CD4-positive, alpha-beta T cell (primary cell): Measurements from ENCODE around the gene PLPP2. TPM values are rescaled to one million over a fixed set of nuclear protein-coding genes. Genes with fewer than 3 reads are reported as not detected.

Source experiments
- ATAC-seq: fragments of 200-7000 bp; cut with Tn5 transposase; one replicate; pipeline ENCODE4 v1.10.0; 2022; ENCODE audit warnings: mild to moderate bottlenecking; ENCODE audit not compliant: poor library complexity
- CTCF ChIA-PET: fragments of 350-600 bp; sonication (Branson Sonifier 250); formaldehyde crosslinking; loops from one replicate; lab custom pipeline; 2021; ENCODE audit warnings: antibody characterized with exemption, inconsistent platforms; lab: Charles Lee
- POLR2A ChIA-PET: fragments of 350-600 bp; sonication (Branson Sonifier 250); formaldehyde crosslinking; loops from one replicate; lab custom pipeline; 2021; ENCODE audit warnings: antibody characterized with exemption, inconsistent platforms; lab: Charles Lee
- DNase-seq, 14 experiments: peaks; one replicate each; pipeline ENCODE4 v3.0.0-alpha.2; 2013 to 2020; ENCODE audit warnings: mixed read lengths in 2 of 14
- H3K27ac ChIP-seq, 2 donors: one replicate each; pipeline versions ENCODE4 v1.5.1 to v1.7.0; 2013; ENCODE audit warnings: low read length in 2 of 2, low read depth in 1 of 2, mild to moderate bottlenecking in 1 of 2
- H3K27me3 ChIP-seq, 2 experiments: 1 replicate in 1 of 2; 2 replicates in 1 of 2; pipeline versions ENCODE4 v1.6.1 to v1.7.0; 2013; ENCODE audit warnings: low read length in 2 of 2, control low read depth in 1 of 2, mild to moderate bottlenecking in 1 of 2, moderate library complexity in 1 of 2; ENCODE audit not compliant: insufficient read depth in 2 of 2, control insufficient read depth in 1 of 2
- H3K36me3 ChIP-seq: one replicate; pipeline ENCODE4 v1.6.1; 2013; ENCODE audit warnings: low read length, control low read depth; ENCODE audit not compliant: insufficient read depth
- H3K4me1 ChIP-seq: one replicate; pipeline ENCODE4 v1.6.1; 2013; ENCODE audit warnings: low read length, control low read depth; ENCODE audit not compliant: insufficient read depth
- H3K4me3 ChIP-seq: one replicate; pipeline ENCODE4 v1.5.1; 2013; ENCODE audit warnings: mild to moderate bottlenecking, low read length, moderate library complexity
- H3K9me3 ChIP-seq, 2 experiments: 1 replicate in 1 of 2; 2 replicates in 1 of 2; pipeline versions ENCODE4 v1.6.1 to v1.7.0; 2013; ENCODE audit warnings: low read length in 2 of 2, mild to moderate bottlenecking in 2 of 2, control low read depth in 1 of 2, moderate library complexity in 1 of 2; ENCODE audit not compliant: control insufficient read depth in 1 of 2, insufficient read depth in 1 of 2
- H3K27ac Mint-ChIP-seq: one replicate; pipeline ENCODE4 v1.8.0; 2020; ENCODE audit warnings: mixed read lengths
- H3K27me3 Mint-ChIP-seq: one replicate; pipeline ENCODE4 v1.8.0; 2021; ENCODE audit warnings: mixed read lengths
- H3K36me3 Mint-ChIP-seq: one replicate; pipeline ENCODE4 v1.8.0; 2021; ENCODE audit warnings: low read depth, mixed read lengths
- H3K4me1 Mint-ChIP-seq: one replicate; pipeline ENCODE4 v1.8.0; 2021; ENCODE audit warnings: low read depth, mixed read lengths
- H3K4me3 Mint-ChIP-seq: one replicate; pipeline ENCODE4 v1.8.0; 2020; ENCODE audit warnings: mild to moderate bottlenecking, mixed read lengths
- H3K9me3 Mint-ChIP-seq: one replicate; pipeline ENCODE4 v1.8.0; 2020; ENCODE audit warnings: mixed read lengths
- intact Hi-C, 2 experiments: fragments of 100-400 bp; cut with DNase I in 1 of 2; cut with micrococcal nuclease in 1 of 2; formaldehyde crosslinking; loops; one replicate each; pipeline versions ENCODE4 v1.15.1 to v1.9.0; 2023 to 2025; cut with DNase I, micrococcal nuclease
- total RNA-seq, 174 experiments: library from RNA in 2 of 174; stranded (reverse) in 2 of 174; gene quantifications; one replicate each; pipeline ENCODE4 v1.2.3 and lab custom pipeline; 2021 to 2026
- TF ChIP-seq, protein P1 (sequence below): fragments of 200-600 bp; IDR thresholded peaks from one replicate; pipeline ENCODE4 v1.8.0; 2022; ENCODE audit warnings: antibody characterized with exemption, mild to moderate bottlenecking

Gene PLPP2
- total RNA-seq, 2 experiments from 2014 or later = 0.64 TPM; not detected in 1

GRCh38 chr19:324716-325115 is 33.5 kb upstream of the PLPP2 start:
- H3K9me3 Mint-ChIP-seq = no peaks in the 10 kb centered on the region
- intact Hi-C loops = no loop called here
- H3K36me3 Mint-ChIP-seq = peaks cover 56% of the 10 kb centered on the region
- Histone ChIP-seq H3K9me3 (peaks cover 9 to 24% of the 10 kb centered on the region in 2 experiments), H3K36me3 (peaks cover 64% of the 10 kb centered on the region), H3K27me3 (no peaks in the 10 kb centered on the region), H3K4me3 (no peak overlapping the region), H3K4me1 (no peaks in the 10 kb centered on the region), H3K27ac (no peak overlapping the region)
- H3K4me3 Mint-ChIP-seq = no peak overlapping the region
- no peak overlapping the region for H3K27ac Mint-ChIP-seq
- ChIA-PET CTCF (no interaction called here), POLR2A (no interaction called here)
- no peaks in the 10 kb centered on the region for H3K27me3 Mint-ChIP-seq
- DNase-seq (peak in 1 of 14 experiments; percentile 9), ATAC-seq (no peak)
- TF ChIP-seq, protein P1, sequence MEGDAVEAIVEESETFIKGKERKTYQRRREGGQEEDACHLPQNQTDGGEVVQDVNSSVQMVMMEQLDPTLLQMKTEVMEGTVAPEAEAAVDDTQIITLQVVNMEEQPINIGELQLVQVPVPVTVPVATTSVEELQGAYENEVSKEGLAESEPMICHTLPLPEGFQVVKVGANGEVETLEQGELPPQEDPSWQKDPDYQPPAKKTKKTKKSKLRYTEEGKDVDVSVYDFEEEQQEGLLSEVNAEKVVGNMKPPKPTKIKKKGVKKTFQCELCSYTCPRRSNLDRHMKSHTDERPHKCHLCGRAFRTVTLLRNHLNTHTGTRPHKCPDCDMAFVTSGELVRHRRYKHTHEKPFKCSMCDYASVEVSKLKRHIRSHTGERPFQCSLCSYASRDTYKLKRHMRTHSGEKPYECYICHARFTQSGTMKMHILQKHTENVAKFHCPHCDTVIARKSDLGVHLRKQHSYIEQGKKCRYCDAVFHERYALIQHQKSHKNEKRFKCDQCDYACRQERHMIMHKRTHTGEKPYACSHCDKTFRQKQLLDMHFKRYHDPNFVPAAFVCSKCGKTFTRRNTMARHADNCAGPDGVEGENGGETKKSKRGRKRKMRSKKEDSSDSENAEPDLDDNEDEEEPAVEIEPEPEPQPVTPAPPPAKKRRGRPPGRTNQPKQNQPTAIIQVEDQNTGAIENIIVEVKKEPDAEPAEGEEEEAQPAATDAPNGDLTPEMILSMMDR = no peak
- no peaks in the 10 kb centered on the region for H3K4me1 Mint-ChIP-seq

GRCh38 chr19:322616-323015 is 31.4 kb upstream of the PLPP2 start:
- H3K9me3 ChIP-seq = peaks cover 0 to 8% of the 10 kb centered on the region in 2 experiments
- Mint-ChIP-seq H3K36me3 (peaks cover 51% of the 10 kb centered on the region), H3K9me3 (no peaks in the 10 kb centered on the region), H3K4me1 (no peaks in the 10 kb centered on the region), H3K27ac (no peak overlapping the region), H3K27me3 (no peaks in the 10 kb centered on the region), H3K4me3 (no peak overlapping the region)
- H3K36me3 ChIP-seq = peaks cover 47% of the 10 kb centered on the region
- H3K27me3 ChIP-seq = no peaks in the 10 kb centered on the region
- no peak overlapping the region for H3K27ac ChIP-seq
- ChIA-PET POLR2A (no interaction called here), CTCF (no interaction called here)
- intact Hi-C loops = no loop called here
- H3K4me1 ChIP-seq = no peaks in the 10 kb centered on the region
- no peak for ATAC-seq
- TF ChIP-seq, protein P1 = no peak
- H3K4me3 ChIP-seq = no peak overlapping the region
- DNase-seq = no peak

GRCh38 chr19:318509-318774 is 27.2 kb upstream of the PLPP2 start:
- no peak overlapping the region for H3K4me3 ChIP-seq
- no peak overlapping the region for H3K27ac ChIP-seq
- no peaks in the 10 kb centered on the region for H3K9me3 Mint-ChIP-seq
- H3K27me3 ChIP-seq = no peaks in the 10 kb centered on the region
- POLR2A ChIA-PET = no interaction called here
- H3K4me1 ChIP-seq = no peaks in the 10 kb centered on the region
- no peaks in the 10 kb centered on the region for H3K4me1 Mint-ChIP-seq
- H3K27ac Mint-ChIP-seq = no peak overlapping the region
- intact Hi-C loops = no loop called here
- ATAC-seq (no peak), DNase-seq (no peak)
- CTCF ChIA-PET = no interaction called here
- TF ChIP-seq, protein P1 = no peak
- H3K36me3 Mint-ChIP-seq = peaks cover 68% of the 10 kb centered on the region
- peaks cover 0 to 3% of the 10 kb centered on the region in 2 experiments for H3K9me3 ChIP-seq
- no peaks in the 10 kb centered on the region for H3K27me3 Mint-ChIP-seq
- peaks cover 37% of the 10 kb centered on the region for H3K36me3 ChIP-seq
- no peak overlapping the region for H3K4me3 Mint-ChIP-seq
